ENCODE data around the gene CPLANE1.
"Not testable (repeated sequence)": the region's sequence is repeated elsewhere in the genome, so short reads cannot be mapped to it uniquely, and the experiment has no call there.

The CPLANE1 gene
- total RNA-seq = 27.3 to 45.7 (median 40.2) reads per million in 3 donors

- Histone ChIP-seq H3K4me3 (ENCODE audit: insufficient read depth, low read depth, low read length, poor library complexity, severe bottlenecking) (peak within 1 kb of the TSS; percentile 86), H3K27me3 (replicated peaks; ENCODE audit: control insufficient read depth, insufficient read depth, low read length, poor library complexity, severe bottlenecking) (no peaks in the 10 kb centered on the region), H3K36me3 (ENCODE audit: control insufficient read depth, insufficient read depth, low read length) (no peaks in the 10 kb centered on the region), H3K4me1 (ENCODE audit: control insufficient read depth, insufficient read depth, low read length, poor library complexity, severe bottlenecking) (no peaks in the 10 kb centered on the region), H3K27ac (ENCODE audit: insufficient read depth, low read length, poor library complexity, severe bottlenecking) (peak within 1 kb of the TSS; percentile 53), H3K9me3 (ENCODE audit: control insufficient read depth, low read length) (no peaks in the 10 kb centered on the region)
- peak; percentile 9 to 29 (median 24) for DNase-seq
These were observed at the start of gene CPLANE1 for GRCh38 chr5:37248970-37249814. Gene CPLANE1, minus strand, starts transcription at chr5:37249376. Its CDS starts 1,678 bp downstream, at chr5:37247698.

- H3K4me1 ChIP-seq (ENCODE audit: control insufficient read depth, insufficient read depth, low read length, poor library complexity, severe bottlenecking); H3K27me3 ChIP-seq (replicated peaks; ENCODE audit: control insufficient read depth, insufficient read depth, low read length, poor library complexity, severe bottlenecking); DNase-seq; H3K4me3 ChIP-seq (ENCODE audit: insufficient read depth, low read depth, low read length, poor library complexity, severe bottlenecking); H3K9me3 ChIP-seq (ENCODE audit: control insufficient read depth, low read length); H3K27ac ChIP-seq (ENCODE audit: insufficient read depth, low read length, poor library complexity, severe bottlenecking): not testable (repeated sequence)
- peaks cover 46% of the 10 kb centered on the region for H3K36me3 ChIP-seq (ENCODE audit: control insufficient read depth, insufficient read depth, low read length)
These were observed 47.1 kb upstream of the CPLANE1 start for GRCh38 chr5:37296313-37296712.

GRCh38 chr5:37283214-37283820 is 34.1 kb upstream of the CPLANE1 start:
- Histone ChIP-seq H3K9me3 (ENCODE audit: control insufficient read depth, low read length) (no peaks in the 10 kb centered on the region), H3K36me3 (ENCODE audit: control insufficient read depth, insufficient read depth, low read length) (no peaks in the 10 kb centered on the region), H3K27ac (ENCODE audit: insufficient read depth, low read length, poor library complexity, severe bottlenecking) (no peak overlapping the region), H3K4me3 (ENCODE audit: insufficient read depth, low read depth, low read length, poor library complexity, severe bottlenecking) (no peak overlapping the region), H3K27me3 (replicated peaks; ENCODE audit: control insufficient read depth, insufficient read depth, low read length, poor library complexity, severe bottlenecking) (no peaks in the 10 kb centered on the region), H3K4me1 (ENCODE audit: control insufficient read depth, insufficient read depth, low read length, poor library complexity, severe bottlenecking) (no peaks in the 10 kb centered on the region)
- DNase-seq = no peak

GRCh38 chr5:37275511-37275910 is 26.3 kb upstream of the CPLANE1 start:
- Histone ChIP-seq H3K27ac (ENCODE audit: insufficient read depth, low read length, poor library complexity, severe bottlenecking) (no peak overlapping the region), H3K9me3 (ENCODE audit: control insufficient read depth, low read length) (no peaks in the 10 kb centered on the region), H3K4me3 (ENCODE audit: insufficient read depth, low read depth, low read length, poor library complexity, severe bottlenecking) (no peak overlapping the region), H3K36me3 (ENCODE audit: control insufficient read depth, insufficient read depth, low read length) (no peaks in the 10 kb centered on the region), H3K4me1 (ENCODE audit: control insufficient read depth, insufficient read depth, low read length, poor library complexity, severe bottlenecking) (no peaks in the 10 kb centered on the region), H3K27me3 (replicated peaks; ENCODE audit: control insufficient read depth, insufficient read depth, low read length, poor library complexity, severe bottlenecking) (no peaks in the 10 kb centered on the region)
- no peak for DNase-seq

GRCh38 chr5:37272511-37272910 is 23.3 kb upstream of the CPLANE1 start:
- DNase-seq = no peak

GRCh38 chr5:37268100-37268499 is 18.9 kb upstream of the CPLANE1 start:
- H3K27me3 ChIP-seq (replicated peaks; ENCODE audit: control insufficient read depth, insufficient read depth, low read length, poor library complexity, severe bottlenecking) = not testable (repeated sequence)

More at GRCh38 chr5:37272511-37272910, 23.3 kb upstream of the CPLANE1 start:
- no peaks in the 10 kb centered on the region for H3K27me3 ChIP-seq (replicated peaks; ENCODE audit: control insufficient read depth, insufficient read depth, low read length, poor library complexity, severe bottlenecking)
- H3K4me1 ChIP-seq (ENCODE audit: control insufficient read depth, insufficient read depth, low read length, poor library complexity, severe bottlenecking) = no peaks in the 10 kb centered on the region
- no peaks in the 10 kb centered on the region for H3K36me3 ChIP-seq (ENCODE audit: control insufficient read depth, insufficient read depth, low read length)
- no peak overlapping the region for H3K4me3 ChIP-seq (ENCODE audit: insufficient read depth, low read depth, low read length, poor library complexity, severe bottlenecking)
- no peak overlapping the region for H3K27ac ChIP-seq (ENCODE audit: insufficient read depth, low read length, poor library complexity, severe bottlenecking)
- H3K9me3 ChIP-seq (ENCODE audit: control insufficient read depth, low read length) = no peaks in the 10 kb centered on the region

GRCh38 chr5:37255774-37256358 is 6.7 kb upstream of the CPLANE1 start:
- Histone ChIP-seq H3K4me1 (ENCODE audit: control insufficient read depth, insufficient read depth, low read length, poor library complexity, severe bottlenecking) (no peaks in the 10 kb centered on the region), H3K36me3 (ENCODE audit: control insufficient read depth, insufficient read depth, low read length) (no peaks in the 10 kb centered on the region), H3K27ac (ENCODE audit: insufficient read depth, low read length, poor library complexity, severe bottlenecking) (no peak overlapping the region), H3K27me3 (replicated peaks; ENCODE audit: control insufficient read depth, insufficient read depth, low read length, poor library complexity, severe bottlenecking) (no peaks in the 10 kb centered on the region), H3K9me3 (ENCODE audit: control insufficient read depth, low read length) (no peaks in the 10 kb centered on the region), H3K4me3 (ENCODE audit: insufficient read depth, low read depth, low read length, poor library complexity, severe bottlenecking) (no peak overlapping the region)
- DNase-seq = no peak

More at GRCh38 chr5:37268100-37268499, 18.9 kb upstream of the CPLANE1 start:
- not testable (repeated sequence) for H3K4me3 ChIP-seq (ENCODE audit: insufficient read depth, low read depth, low read length, poor library complexity, severe bottlenecking); H3K9me3 ChIP-seq (ENCODE audit: control insufficient read depth, low read length); H3K4me1 ChIP-seq (ENCODE audit: control insufficient read depth, insufficient read depth, low read length, poor library complexity, severe bottlenecking); H3K27ac ChIP-seq (ENCODE audit: insufficient read depth, low read length, poor library complexity, severe bottlenecking); DNase-seq; H3K36me3 ChIP-seq (ENCODE audit: control insufficient read depth, insufficient read depth, low read length)

GRCh38 chr5:37254581-37254980 is 5.4 kb upstream of the CPLANE1 start:
- Histone ChIP-seq H3K4me1 (ENCODE audit: control insufficient read depth, insufficient read depth, low read length, poor library complexity, severe bottlenecking) (no peaks in the 10 kb centered on the region), H3K36me3 (ENCODE audit: control insufficient read depth, insufficient read depth, low read length) (no peaks in the 10 kb centered on the region), H3K27ac (ENCODE audit: insufficient read depth, low read length, poor library complexity, severe bottlenecking) (no peak overlapping the region), H3K4me3 (ENCODE audit: insufficient read depth, low read depth, low read length, poor library complexity, severe bottlenecking) (no peak overlapping the region), H3K27me3 (replicated peaks; ENCODE audit: control insufficient read depth, insufficient read depth, low read length, poor library complexity, severe bottlenecking) (no peaks in the 10 kb centered on the region), H3K9me3 (ENCODE audit: control insufficient read depth, low read length) (no peaks in the 10 kb centered on the region)
- no peak for DNase-seq

- Histone ChIP-seq H3K27ac (ENCODE audit: insufficient read depth, low read length, poor library complexity, severe bottlenecking) (no peak overlapping the region), H3K27me3 (replicated peaks; ENCODE audit: control insufficient read depth, insufficient read depth, low read length, poor library complexity, severe bottlenecking) (no peaks in the 10 kb centered on the region), H3K9me3 (ENCODE audit: control insufficient read depth, low read length) (no peaks in the 10 kb centered on the region), H3K4me3 (ENCODE audit: insufficient read depth, low read depth, low read length, poor library complexity, severe bottlenecking) (no peak overlapping the region), H3K4me1 (ENCODE audit: control insufficient read depth, insufficient read depth, low read length, poor library complexity, severe bottlenecking) (no peaks in the 10 kb centered on the region), H3K36me3 (ENCODE audit: control insufficient read depth, insufficient read depth, low read length) (no peaks in the 10 kb centered on the region)
- DNase-seq = no peak
These were observed 2.5 kb upstream of the CPLANE1 start for GRCh38 chr5:37251665-37252064.

GRCh38 chr5:37249815-37250164 is 614 bp upstream of the CPLANE1 start:
- peak overlapping the region; percentile 53 for H3K27ac ChIP-seq (ENCODE audit: insufficient read depth, low read length, poor library complexity, severe bottlenecking)
- no peak for DNase-seq
- no peaks in the 10 kb centered on the region for H3K9me3 ChIP-seq (ENCODE audit: control insufficient read depth, low read length)

More at GRCh38 chr5:37249815-37250164, 614 bp upstream of the CPLANE1 start:
- peak overlapping the region; percentile 86 for H3K4me3 ChIP-seq (ENCODE audit: insufficient read depth, low read depth, low read length, poor library complexity, severe bottlenecking)
- H3K4me1 ChIP-seq (ENCODE audit: control insufficient read depth, insufficient read depth, low read length, poor library complexity, severe bottlenecking) = no peaks in the 10 kb centered on the region
- H3K36me3 ChIP-seq (ENCODE audit: control insufficient read depth, insufficient read depth, low read length) = no peaks in the 10 kb centered on the region
- no peaks in the 10 kb centered on the region for H3K27me3 ChIP-seq (replicated peaks; ENCODE audit: control insufficient read depth, insufficient read depth, low read length, poor library complexity, severe bottlenecking)

All from effector memory CD4-positive, alpha-beta T cell (primary cell).